GM10248 (cell line): ENCODE measurements around the gene MLF2.
"Not testable (repeated sequence)": the region's sequence is repeated elsewhere in the genome, so short reads cannot be mapped to it uniquely, and the experiment has no call there.

ENCODE experiments used
- CTCF ChIA-PET: fragments of 300-600 bp; sonication (Branson Sonifier 250); formaldehyde crosslinking; extraction: SDS; loops from one replicate; lab custom pipeline; 2021; ENCODE audit warnings: antibody characterized with exemption; lab: Yijun Ruan, JAX
- POLR2A ChIA-PET: fragments of 350-650 bp; sonication (Branson Sonifier 250); formaldehyde crosslinking; extraction: SDS; loops from one replicate; lab custom pipeline; 2020; ENCODE audit warnings: antibody characterized with exemption; lab: Yijun Ruan, JAX
- DNase-seq: peaks from one replicate; pipeline ENCODE4 v3.0.0; 2012; ENCODE audit errors: extremely low spot score
- TF ChIP-seq, protein P1 (sequence below): IDR thresholded peaks from 2 replicates; pipeline ENCODE4 v1.5.1; 2012; ENCODE audit warnings: mild to moderate bottlenecking, low read depth; ENCODE audit errors: extremely low read depth, missing control alignments, control extremely low read depth

Gene MLF2

DNA sequence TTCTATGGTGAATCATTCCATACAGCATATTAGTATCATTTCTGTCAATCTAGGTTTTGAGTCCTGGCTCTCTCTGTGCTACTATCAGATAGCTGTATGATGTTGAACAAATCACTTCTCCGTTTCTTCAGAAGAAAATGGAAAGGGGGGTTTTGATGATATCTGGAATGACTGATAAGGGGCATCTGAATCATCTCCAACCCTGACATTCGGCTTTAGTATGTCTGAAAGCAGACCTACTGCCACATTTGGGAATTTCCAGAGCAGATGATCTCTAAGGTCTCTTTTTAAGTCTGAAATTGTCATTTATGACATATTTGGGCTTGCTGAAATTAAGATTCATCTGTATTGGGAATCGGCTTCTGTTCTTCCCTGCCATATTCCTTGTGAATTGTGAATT is 10.1 kb downstream of the MLF2 start:
- TF ChIP-seq, protein P1, sequence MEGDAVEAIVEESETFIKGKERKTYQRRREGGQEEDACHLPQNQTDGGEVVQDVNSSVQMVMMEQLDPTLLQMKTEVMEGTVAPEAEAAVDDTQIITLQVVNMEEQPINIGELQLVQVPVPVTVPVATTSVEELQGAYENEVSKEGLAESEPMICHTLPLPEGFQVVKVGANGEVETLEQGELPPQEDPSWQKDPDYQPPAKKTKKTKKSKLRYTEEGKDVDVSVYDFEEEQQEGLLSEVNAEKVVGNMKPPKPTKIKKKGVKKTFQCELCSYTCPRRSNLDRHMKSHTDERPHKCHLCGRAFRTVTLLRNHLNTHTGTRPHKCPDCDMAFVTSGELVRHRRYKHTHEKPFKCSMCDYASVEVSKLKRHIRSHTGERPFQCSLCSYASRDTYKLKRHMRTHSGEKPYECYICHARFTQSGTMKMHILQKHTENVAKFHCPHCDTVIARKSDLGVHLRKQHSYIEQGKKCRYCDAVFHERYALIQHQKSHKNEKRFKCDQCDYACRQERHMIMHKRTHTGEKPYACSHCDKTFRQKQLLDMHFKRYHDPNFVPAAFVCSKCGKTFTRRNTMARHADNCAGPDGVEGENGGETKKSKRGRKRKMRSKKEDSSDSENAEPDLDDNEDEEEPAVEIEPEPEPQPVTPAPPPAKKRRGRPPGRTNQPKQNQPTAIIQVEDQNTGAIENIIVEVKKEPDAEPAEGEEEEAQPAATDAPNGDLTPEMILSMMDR, result no peak
- ChIA-PET CTCF (interaction anchor here (1.4 to 3.6 kb wide), 2 partner anchors 10 to 36 kb away, joined by 4 to 32 read pairs; partner anchors contain the start of gene MLF2), POLR2A (no interaction called here)
- DNase-seq, result no peak

DNA sequence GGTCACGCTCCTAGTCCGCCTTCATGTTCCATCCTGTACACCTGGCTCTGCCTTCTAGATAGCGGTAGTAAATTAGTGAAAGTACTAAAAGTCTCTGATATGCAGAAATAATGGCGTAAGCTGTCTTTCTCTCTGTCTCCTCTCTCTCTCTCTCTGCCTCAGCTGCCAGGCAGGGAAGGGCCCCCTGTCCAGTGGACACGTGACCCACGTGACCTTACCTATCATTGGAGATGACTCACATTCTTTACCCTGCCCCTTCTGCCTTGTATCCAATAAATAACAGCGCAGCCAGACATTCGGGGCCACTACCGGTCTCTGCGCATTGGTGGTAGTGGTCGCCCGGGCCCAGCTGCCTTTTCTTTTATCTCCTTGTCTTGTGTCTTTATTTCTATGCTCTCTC is 10.9 kb downstream of the MLF2 start:
- DNase-seq, POLR2A ChIA-PET: not testable (repeated sequence)
- CTCF ChIA-PET, result interaction anchor here (1.4 to 3.6 kb wide), 2 partner anchors 11 to 36 kb away, joined by 4 to 32 read pairs; partner anchors contain the start of gene MLF2

DNA sequence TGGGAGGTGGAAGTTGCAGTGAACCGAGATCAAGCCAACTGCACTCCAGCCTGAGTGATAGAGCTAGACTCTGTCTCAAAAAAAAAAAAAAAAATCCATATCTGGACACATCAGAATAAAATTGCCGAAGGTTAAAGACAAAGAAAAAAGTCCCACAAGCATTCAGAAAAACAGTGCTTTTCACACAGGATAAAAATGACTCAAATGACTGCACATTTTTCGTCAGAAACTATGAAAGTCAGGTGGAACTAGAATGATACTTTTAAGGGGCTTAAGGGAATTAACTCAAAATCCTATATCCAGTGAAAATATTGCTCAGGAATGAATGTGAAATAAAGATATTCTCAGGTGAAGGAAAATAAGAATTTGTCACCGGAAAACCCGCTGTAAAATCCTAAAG is 16.2 kb downstream of the MLF2 start:
- TF ChIP-seq, protein P1, result no peak
- DNase-seq, result no peak
- ChIA-PET CTCF (interaction anchor here (0.7 to 2.8 kb wide), 6 partner anchors 9 to 98 kb away, joined by 3 to 9 read pairs (median 4); partner anchors contain the start of genes MLF2 and ZNF384), POLR2A (no interaction called here)

DNA sequence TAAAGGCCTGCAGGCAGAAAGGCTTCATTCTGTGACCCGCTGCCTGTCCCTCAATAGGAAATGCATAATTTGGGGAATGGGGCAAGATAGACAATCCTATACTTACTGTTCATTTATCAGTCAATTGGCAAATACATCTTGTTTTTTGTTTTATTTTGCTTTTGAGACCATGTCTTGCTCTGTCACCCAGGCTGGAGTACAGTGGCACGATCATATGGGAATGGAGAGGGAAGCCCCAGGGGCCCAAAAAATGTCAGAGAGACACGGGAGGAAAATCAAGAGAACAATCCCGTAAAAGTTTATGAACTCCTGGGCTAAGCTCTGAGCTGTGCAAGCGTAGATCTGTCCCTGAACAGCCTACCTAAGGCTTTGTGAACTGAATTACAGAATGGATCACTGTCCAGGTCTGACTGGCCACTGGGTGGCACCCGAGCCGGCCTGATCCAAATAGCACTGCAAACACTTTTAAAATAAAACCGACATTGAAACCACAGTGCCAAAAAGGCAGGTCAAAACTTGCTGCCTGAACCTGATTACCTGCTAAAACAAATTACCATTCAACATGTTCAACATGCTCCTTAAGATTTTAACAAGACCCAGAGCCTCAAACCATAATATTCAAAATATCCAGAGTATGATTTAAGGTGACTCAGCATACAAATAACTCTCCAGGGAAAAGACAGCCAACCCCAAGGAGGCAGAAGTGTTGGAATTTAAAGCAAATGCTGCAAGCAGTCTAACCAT is 17.3 kb downstream of the MLF2 start:
- peak; percentile 56 for DNase-seq
- TF ChIP-seq, protein P1, result peak; percentile 81
- CTCF ChIA-PET, result interaction anchor here (0.6 to 6.7 kb wide), 8 partner anchors 10 to 88 kb away, joined by 3 to 41 read pairs (median 6); partner anchors contain the start of genes COPS7A and MLF2
- POLR2A ChIA-PET, result no interaction called here

DNA sequence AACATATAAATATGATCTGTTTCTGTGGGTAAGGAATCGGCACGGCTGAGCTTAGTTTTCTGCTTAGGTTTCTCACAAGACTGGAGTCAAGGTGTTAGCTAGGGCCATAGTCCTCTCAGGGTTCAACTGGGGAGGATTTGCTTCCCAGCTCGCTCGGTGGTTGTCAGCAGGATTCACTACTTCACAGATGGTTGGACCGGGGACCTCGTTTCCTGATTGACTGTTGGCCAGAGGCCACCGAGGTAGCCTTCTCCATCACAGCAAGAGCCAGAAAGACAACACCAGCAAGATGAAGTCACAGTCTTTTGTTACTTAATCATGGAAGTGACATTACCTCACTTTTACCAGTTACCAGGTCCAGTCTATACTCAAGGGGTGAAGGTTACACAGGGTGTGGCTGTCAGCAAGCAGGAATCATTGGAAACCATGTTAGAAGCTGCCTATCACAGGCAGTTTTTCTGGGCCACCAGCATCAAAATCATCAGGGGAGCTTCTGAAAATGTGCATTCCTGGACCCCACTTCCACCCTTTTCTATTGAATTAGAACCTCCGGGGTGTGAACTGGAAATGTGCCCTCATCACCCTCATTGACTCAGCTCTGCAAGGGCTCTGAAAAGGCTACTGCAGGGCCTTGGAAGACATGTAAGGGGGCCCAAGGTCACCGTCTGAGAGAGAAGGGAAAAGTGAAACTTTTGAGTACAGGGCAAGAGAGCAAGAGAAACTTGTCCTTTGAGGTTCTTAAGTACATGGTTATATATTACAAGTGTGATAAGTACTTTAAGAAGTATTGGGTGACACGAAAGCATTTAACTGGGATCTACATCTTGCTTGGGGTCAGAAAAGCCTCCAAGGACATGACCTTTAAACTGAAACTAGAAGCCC is 18.2 kb downstream of the MLF2 start:
- DNase-seq, result no peak
- ChIA-PET POLR2A (no interaction called here), CTCF (interaction anchor here (0.8 to 6.7 kb wide), 8 partner anchors 11 to 138 kb away, joined by 3 to 41 read pairs (median 6); partner anchors contain the start of genes COPS7A, MLF2 and SPSB2)
- TF ChIP-seq, protein P1, result no peak

DNA sequence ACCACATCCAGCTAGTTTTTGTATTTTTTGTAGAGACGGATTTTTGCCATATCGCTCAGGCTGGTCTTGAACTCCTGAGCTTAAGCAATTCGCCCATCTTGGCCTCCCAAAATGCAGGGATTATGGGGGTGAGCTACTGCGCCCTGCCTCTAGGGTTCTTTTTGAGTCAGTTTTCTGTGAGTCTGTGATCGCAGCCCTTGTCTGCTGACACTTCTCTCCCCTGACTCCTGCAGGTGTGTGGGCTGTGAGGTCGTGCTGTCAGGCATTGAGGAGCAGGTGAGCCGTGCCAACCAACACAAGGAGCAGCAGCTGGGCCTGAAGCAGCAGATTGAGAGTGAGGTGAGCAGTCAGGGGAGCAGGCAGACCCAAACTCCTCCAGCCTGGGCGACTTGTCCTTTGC is 22.8 kb downstream of the MLF2 start:
- POLR2A ChIA-PET, result interaction anchor here (0.6 kb wide), 1 partner anchor 41 kb away, joined by 3 read pairs; the partner anchor contains the start of gene ZNF384
- CTCF ChIA-PET, result interaction anchor here (0.9 to 6.7 kb wide), 4 partner anchors 23 to 86 kb away, joined by 3 to 41 read pairs (median 4); partner anchors contain the start of gene MLF2
- TF ChIP-seq, protein P1, result no peak
- no peak for DNase-seq
